Activated T-helper 9 cell treated with anti-CD3 and anti-CD28 coated beads, Interleukin-2, amount 50 U/mL, for 16 hours (primary cell): ENCODE data around the gene C6orf132.

Experiments used
- DNase-seq: peaks from one replicate; pipeline ENCODE4 v3.0.0-alpha.2; 2020; ENCODE audit warnings: low read depth

Gene C6orf132

GRCh38 chr6:42104804-42105125 is 37.7 kb downstream of the C6orf132 start:
- no peak for DNase-seq

GRCh38 chr6:42104095-42104803 is 38.2 kb downstream of the C6orf132 start:
- DNase-seq, result peak; percentile 51

GRCh38 chr6:42103753-42104094 is 38.7 kb downstream of the C6orf132 start:
- DNase-seq, result no peak

DNA sequence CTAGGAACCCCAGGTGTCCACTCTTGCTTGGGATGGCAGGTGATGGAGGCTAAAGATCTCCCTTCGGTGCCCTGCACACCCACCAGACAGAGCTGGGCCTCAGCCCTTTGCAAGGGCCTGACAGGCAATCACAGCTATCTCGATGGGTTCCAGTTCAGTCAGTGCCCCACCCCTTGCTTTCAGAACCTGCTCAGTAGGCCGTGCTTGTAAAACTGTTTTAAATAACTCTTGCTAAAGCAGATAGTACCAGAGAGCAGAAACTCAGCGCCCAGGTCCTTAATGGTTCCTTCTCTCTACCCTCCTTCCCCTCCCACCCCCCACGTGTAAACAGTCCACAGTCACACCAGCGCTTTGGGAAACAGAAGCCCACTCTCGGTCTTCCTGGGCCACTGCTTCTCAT is 39.2 kb downstream of the C6orf132 start:
- DNase-seq, result no peak

- no peak for DNase-seq
Observed at GRCh38 chr6:42101186-42101657, 41.2 kb downstream of the C6orf132 start.

GRCh38 chr6:42100029-42100901 is 42.2 kb downstream of the C6orf132 start:
- no peak for DNase-seq

GRCh38 chr6:42099340-42100028 is 42.9 kb downstream of the C6orf132 start:
- DNase-seq, result no peak

GRCh38 chr6:42095776-42096541 is 46.5 kb downstream of the C6orf132 start:
- no peak for DNase-seq

DNA sequence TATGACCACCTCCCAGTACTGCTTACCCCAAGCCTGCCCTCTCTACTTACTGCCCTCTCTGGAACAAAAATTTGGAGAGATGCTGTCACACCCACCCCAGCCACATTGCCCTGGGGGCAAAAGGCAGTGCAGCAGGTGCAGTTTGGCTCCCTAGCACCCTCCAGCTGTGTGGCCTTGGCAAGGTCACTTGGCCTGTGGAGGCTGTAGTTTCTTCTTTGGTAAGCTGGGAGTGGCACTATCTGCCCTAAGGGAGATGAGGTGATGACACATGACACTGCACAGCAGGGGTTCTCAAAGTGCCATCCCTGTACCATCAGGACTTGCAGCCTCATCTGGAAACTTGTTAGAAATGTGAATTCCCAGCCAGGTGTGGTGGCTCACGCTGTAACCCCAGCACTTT is 47.3 kb downstream of the C6orf132 start:
- DNase-seq, result no peak

DNA sequence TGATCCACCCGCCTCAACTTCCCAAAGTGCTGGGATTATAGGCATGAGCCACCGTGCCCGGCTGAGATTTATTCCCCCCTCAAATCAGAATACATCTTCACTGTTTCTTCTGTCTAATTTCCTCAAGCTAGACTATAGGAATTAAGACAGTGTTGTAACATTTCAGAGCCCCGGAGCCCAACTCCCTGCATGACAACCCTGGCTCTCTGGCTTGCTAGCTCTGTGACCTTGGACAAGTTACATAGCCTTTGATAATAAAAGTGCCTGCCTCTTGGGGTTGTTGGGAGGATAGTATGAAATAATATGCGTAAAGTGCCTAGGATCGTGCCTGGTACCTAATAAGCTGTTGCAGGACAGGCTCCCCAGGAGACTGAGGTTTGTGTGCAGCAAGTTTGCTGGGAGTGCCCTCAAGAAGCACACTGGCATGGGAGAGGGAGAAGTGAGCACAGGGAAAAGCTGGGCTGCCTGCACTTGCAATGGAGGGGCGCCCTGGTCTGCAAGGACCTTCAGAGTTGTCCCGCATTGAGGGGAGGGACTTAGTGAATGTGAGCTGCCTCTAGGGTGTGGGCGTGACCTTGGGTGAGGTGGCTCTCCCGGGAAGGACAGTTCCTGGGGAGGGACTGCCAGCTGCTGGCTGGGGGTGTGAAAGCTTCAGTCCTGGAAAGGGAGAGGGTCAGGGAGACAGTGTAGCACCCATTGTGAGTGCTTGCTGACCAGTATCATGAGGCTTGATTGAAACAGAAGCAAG is 48.7 kb downstream of the C6orf132 start:
- no peak for DNase-seq

DNA sequence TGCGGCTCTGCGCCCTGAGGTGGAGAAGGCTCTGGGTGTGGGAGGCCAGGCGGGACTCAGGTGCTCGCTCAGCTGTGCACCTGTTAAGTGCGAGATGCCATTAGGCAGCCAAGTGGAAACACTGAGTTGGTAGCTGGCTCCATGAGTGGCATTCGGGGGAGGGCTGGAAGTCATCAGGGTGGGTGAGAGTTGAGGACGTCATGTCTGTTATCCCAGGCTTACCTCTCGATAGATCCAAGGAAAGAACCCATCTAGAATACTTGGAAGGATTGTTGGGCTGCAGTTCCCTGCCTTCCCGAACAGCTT is 50.7 kb downstream of the C6orf132 start:
- no peak for DNase-seq

GRCh38 chr6:42090819-42091717 is 51.4 kb downstream of the C6orf132 start:
- no peak for DNase-seq

DNA sequence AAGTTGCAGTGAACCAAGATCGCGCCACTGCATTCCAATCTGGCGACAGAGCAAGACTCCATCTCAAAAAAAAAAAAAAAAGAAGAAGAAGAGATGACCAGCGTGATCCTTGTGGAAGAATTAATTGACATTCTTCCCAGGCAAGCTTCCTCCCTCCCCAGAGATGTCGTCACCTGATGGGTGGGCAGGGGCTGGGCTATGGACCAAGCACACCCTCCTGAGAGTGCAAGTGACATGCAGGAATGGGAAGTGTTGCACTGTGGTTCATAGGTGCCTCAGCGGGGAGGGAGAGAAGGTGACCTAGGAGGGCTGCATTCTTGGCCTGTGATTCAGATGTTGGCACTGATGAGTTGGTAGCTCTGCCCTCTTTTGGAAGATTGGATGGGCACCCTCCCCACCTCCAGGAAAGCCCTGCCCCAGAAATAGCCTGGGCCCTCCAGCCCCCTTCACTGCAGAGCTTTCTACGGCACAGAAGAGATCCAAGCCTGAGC is 54.3 kb downstream of the C6orf132 start:
- DNase-seq, result no peak

GRCh38 chr6:42086046-42087035 is 56.1 kb downstream of the C6orf132 start:
- no peak for DNase-seq

DNA sequence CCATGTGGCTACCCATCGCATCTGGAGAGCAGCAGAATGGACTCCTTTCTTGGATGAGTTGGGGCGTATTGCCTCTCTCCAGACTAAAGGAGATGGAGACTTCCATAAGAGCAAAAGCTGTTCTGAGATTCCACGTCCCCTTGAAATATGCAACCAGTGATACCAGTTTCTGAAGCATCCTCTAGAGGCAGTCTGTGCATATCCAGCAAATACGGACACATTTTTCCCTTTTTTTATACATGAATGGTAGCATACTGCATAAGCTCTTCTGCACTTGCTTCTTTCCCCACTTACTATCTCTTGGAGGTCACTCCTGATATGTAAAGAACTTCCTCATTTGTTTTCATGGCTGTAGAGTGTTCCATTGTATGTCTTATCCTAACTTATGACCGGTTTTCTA is 57.5 kb downstream of the C6orf132 start:
- DNase-seq, result no peak

- DNase-seq, result no peak
Observed at GRCh38 chr6:42083530-42083929, 58.9 kb downstream of the C6orf132 start.

DNA sequence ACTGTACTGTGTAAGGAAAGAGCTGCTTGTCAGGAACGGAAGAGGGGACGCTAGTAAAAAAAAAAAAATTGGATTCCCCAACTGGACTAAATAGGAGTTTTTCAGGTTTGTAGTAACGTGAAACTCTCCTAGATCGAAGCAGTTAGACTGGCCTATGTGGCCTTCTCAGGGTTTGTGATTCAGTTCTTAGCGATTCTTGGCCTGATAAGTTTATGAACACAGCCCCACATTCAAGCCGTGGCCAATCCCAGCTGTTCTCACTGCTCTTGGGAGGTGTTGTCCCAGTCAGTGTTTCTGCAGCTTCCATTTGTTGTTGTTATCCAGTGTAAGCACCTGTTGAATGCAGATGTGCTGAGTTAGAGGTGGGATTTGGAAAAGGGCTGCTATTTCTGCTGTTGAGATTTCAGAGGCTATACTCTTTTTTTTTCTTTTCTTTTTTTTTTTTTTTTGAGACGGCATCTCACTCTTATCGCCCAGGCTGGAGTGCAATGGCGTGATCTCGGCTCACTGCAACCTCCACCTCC is 62.4 kb downstream of the C6orf132 start:
- DNase-seq, result no peak

DNA sequence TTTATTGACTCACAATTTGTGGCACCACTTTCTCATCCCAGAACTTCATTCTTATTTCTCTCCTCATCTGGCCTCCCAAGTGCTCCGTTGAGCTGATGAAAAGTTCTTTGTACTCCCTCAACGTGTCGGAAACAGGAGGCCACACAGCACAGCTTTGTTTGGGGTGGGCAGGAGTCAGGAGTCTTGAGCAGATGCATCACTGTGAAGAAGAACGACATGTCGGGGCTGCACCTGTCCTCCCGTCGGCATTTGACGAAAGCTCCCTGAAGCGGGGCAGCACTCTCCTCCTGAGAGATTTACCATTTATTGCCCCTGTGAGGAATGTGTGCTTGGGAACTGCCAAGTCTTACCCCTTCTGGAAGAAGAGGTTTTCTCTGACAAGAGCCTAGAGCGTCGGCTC is 64.0 kb downstream of the C6orf132 start:
- no peak for DNase-seq
